ENCODE results near the gene PLEKHA7.

PLEKHA7 gene

GRCh38 chr11:16794047-16794818 is 220.0 kb downstream of the PLEKHA7 start:
- H3K9me3 ChIP-seq (ENCODE audit: control insufficient read depth, insufficient read depth, low read length) = no peaks in the 10 kb centered on the region
- TF ChIP-seq EZH2phosphoT487 (IDR thresholded peaks at IDR 0.05; ENCODE audit: borderline replicate concordance, low read length) (no peak), CTCF (IDR thresholded peaks at IDR 0.05; ENCODE audit: low read depth, low read length, poor library complexity, severe bottlenecking) (no peak)
- no peaks in the 10 kb centered on the region for H3F3A ChIP-seq (ENCODE audit: control insufficient read depth, insufficient read depth)
- no peak overlapping the region for H3K4me3 ChIP-seq (ENCODE audit: low read length)
- H3K27me3 ChIP-seq (ENCODE audit: control insufficient read depth, low read length) = no peaks in the 10 kb centered on the region
- H3K4me1 ChIP-seq (ENCODE audit: control insufficient read depth, low read length) = no peaks in the 10 kb centered on the region
- no peak overlapping the region for H3K4me2 ChIP-seq (ENCODE audit: low read length)
- no peaks in the 10 kb centered on the region for H3K79me2 ChIP-seq (ENCODE audit: control insufficient read depth, low read length)
- no peak overlapping the region for H3K27ac ChIP-seq (ENCODE audit: low read depth, low read length)
- H3K36me3 ChIP-seq (ENCODE audit: control insufficient read depth, low read length) = no peaks in the 10 kb centered on the region
- H3K9me2 ChIP-seq (replicated peaks; ENCODE audit: control insufficient read depth, low read length) = no peaks in the 10 kb centered on the region
- H4K20me1 ChIP-seq (ENCODE audit: control insufficient read depth, insufficient read depth, low read depth, low read length) = no peaks in the 10 kb centered on the region

GRCh38 chr11:16793511-16793910 is 220.7 kb downstream of the PLEKHA7 start:
- H3K79me2 ChIP-seq (ENCODE audit: control insufficient read depth, low read length) = no peaks in the 10 kb centered on the region
- H3F3A ChIP-seq (ENCODE audit: control insufficient read depth, insufficient read depth) = no peaks in the 10 kb centered on the region
- H3K9me3 ChIP-seq (ENCODE audit: control insufficient read depth, insufficient read depth, low read length) = no peaks in the 10 kb centered on the region
- no peaks in the 10 kb centered on the region for H3K36me3 ChIP-seq (ENCODE audit: control insufficient read depth, low read length)
- no peaks in the 10 kb centered on the region for H3K27me3 ChIP-seq (ENCODE audit: control insufficient read depth, low read length)
- TF ChIP-seq EZH2phosphoT487 (IDR thresholded peaks at IDR 0.05; ENCODE audit: borderline replicate concordance, low read length) = no peak
- no peak for TF ChIP-seq CTCF (IDR thresholded peaks at IDR 0.05; ENCODE audit: low read depth, low read length, poor library complexity, severe bottlenecking)
- H4K20me1 ChIP-seq (ENCODE audit: control insufficient read depth, insufficient read depth, low read depth, low read length) = no peaks in the 10 kb centered on the region
- H3K27ac ChIP-seq (ENCODE audit: low read depth, low read length) = no peak overlapping the region
- no peak overlapping the region for H3K4me3 ChIP-seq (ENCODE audit: low read length)
- no peak overlapping the region for H3K4me2 ChIP-seq (ENCODE audit: low read length)
- H3K4me1 ChIP-seq (ENCODE audit: control insufficient read depth, low read length) = no peaks in the 10 kb centered on the region
- H3K9me2 ChIP-seq (replicated peaks; ENCODE audit: control insufficient read depth, low read length) = no peaks in the 10 kb centered on the region

- no peaks in the 10 kb centered on the region for H3K79me2 ChIP-seq (ENCODE audit: control insufficient read depth, low read length)
- H3K36me3 ChIP-seq (ENCODE audit: control insufficient read depth, low read length) = no peaks in the 10 kb centered on the region
- peaks cover 3% of the 10 kb centered on the region for H3K27me3 ChIP-seq (ENCODE audit: control insufficient read depth, low read length)
- H3F3A ChIP-seq (ENCODE audit: control insufficient read depth, insufficient read depth) = no peaks in the 10 kb centered on the region
- no peaks in the 10 kb centered on the region for H3K9me3 ChIP-seq (ENCODE audit: control insufficient read depth, insufficient read depth, low read length)
- no peaks in the 10 kb centered on the region; the same call in 1 of the 2 replicates for H4K20me1 ChIP-seq (ENCODE audit: control insufficient read depth, insufficient read depth, low read depth, low read length)
- H3K4me1 ChIP-seq (ENCODE audit: control insufficient read depth, low read length) = no peaks in the 10 kb centered on the region
- no peaks in the 10 kb centered on the region for H3K9me2 ChIP-seq (replicated peaks; ENCODE audit: control insufficient read depth, low read length)
- H3K27ac ChIP-seq (ENCODE audit: low read depth, low read length) = no peak overlapping the region
- H3K4me2 ChIP-seq (ENCODE audit: low read length) = no peak overlapping the region
- H3K4me3 ChIP-seq (ENCODE audit: low read length) = no peak overlapping the region
- no peak for TF ChIP-seq CTCF (IDR thresholded peaks at IDR 0.05; ENCODE audit: low read depth, low read length, poor library complexity, severe bottlenecking)
- TF ChIP-seq EZH2phosphoT487 (IDR thresholded peaks at IDR 0.05; ENCODE audit: borderline replicate concordance, low read length) = no peak
Observed at GRCh38 chr11:16793009-16793408, 221.2 kb downstream of the PLEKHA7 start.

Data from DOHH2 (cell line).